ENCODE measurements around the gene SLC5A9. TPM values are rescaled to one million over a fixed set of nuclear protein-coding genes. Genes with fewer than 3 reads are reported as not detected.

The SLC5A9 gene
- total RNA-seq, 1 donor from 2014 or later, result 7.2 TPM

DNA sequence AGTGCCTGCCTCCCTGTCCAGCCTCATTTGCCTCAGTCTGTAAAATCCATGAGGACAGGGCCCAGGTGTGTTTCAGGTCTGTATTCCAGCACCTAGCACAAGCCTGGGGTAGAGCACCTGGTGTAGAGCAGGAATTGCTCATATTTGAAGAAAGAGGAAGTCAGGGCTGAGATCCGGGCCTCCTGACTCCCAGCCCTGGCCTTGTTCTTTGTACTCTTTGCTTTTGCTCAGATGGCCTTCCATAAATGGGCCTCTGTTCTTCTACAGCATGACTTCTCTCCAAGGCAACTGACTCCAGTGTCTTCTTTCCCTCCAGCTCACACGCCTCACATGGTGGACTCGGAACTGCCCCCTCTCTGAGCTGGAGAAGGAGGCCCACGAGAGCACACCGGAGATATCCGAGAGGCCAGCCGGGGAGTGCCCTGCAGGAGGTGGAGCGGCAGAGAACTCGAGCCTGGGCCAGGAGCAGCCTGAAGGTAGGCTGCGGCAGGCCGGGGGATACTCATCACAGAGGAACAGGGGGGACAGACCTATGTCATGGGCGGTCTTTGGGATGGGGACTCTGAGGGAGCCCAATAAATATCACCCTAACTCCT is 19.7 kb downstream of the SLC5A9 start:
- H3K4me3 Mint-ChIP-seq (ENCODE audit: low read depth), result no peak overlapping the region
- H3K4me1 Mint-ChIP-seq (ENCODE audit: low read depth), result no peaks in the 10 kb centered on the region
- TF ChIP-seq, protein P1, sequence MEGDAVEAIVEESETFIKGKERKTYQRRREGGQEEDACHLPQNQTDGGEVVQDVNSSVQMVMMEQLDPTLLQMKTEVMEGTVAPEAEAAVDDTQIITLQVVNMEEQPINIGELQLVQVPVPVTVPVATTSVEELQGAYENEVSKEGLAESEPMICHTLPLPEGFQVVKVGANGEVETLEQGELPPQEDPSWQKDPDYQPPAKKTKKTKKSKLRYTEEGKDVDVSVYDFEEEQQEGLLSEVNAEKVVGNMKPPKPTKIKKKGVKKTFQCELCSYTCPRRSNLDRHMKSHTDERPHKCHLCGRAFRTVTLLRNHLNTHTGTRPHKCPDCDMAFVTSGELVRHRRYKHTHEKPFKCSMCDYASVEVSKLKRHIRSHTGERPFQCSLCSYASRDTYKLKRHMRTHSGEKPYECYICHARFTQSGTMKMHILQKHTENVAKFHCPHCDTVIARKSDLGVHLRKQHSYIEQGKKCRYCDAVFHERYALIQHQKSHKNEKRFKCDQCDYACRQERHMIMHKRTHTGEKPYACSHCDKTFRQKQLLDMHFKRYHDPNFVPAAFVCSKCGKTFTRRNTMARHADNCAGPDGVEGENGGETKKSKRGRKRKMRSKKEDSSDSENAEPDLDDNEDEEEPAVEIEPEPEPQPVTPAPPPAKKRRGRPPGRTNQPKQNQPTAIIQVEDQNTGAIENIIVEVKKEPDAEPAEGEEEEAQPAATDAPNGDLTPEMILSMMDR (IDR thresholded peaks at IDR 0.05; ENCODE audit: unreplicated experiment), result no peak
- no peaks in the 10 kb centered on the region for H3K9me3 Mint-ChIP-seq (ENCODE audit: low read depth)
- H3K27me3 Mint-ChIP-seq, result no peaks in the 10 kb centered on the region
- DNase-seq (ENCODE audit: low spot score, unreplicated experiment), result no peak
- no peak overlapping the region for H3K27ac Mint-ChIP-seq
- peaks cover 1% of the 10 kb centered on the region for H3K36me3 Mint-ChIP-seq (ENCODE audit: insufficient read depth)

DNA sequence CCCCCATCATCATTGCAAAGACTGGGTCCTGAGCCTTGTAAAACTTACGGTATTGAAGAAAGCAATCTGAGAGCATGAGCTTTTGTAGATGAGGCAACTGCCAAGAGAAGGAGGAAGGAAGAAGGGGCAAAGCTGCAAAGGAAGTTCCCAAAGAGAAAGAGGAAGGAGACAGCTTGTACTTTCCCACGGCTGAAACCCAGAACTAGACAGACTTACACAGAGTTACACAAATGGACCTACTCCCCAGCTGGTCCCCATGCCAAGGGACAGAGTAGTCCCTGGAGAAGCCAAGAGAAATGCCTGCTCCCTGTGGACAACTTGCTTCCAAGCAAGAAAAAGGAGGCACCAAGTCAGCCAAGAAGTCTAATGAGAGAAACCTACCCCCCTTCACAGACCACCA is 22.6 kb downstream of the SLC5A9 start:
- Mint-ChIP-seq H3K27ac (no peak overlapping the region), H3K27me3 (no peaks in the 10 kb centered on the region), H3K4me1 (ENCODE audit: low read depth) (no peaks in the 10 kb centered on the region), H3K36me3 (ENCODE audit: insufficient read depth) (peaks cover 3% of the 10 kb centered on the region), H3K9me3 (ENCODE audit: low read depth) (no peaks in the 10 kb centered on the region), H3K4me3 (ENCODE audit: low read depth) (no peak overlapping the region)
- TF ChIP-seq, protein P1 (IDR thresholded peaks at IDR 0.05; ENCODE audit: unreplicated experiment), result no peak
- DNase-seq (ENCODE audit: low spot score, unreplicated experiment), result no peak

DNA sequence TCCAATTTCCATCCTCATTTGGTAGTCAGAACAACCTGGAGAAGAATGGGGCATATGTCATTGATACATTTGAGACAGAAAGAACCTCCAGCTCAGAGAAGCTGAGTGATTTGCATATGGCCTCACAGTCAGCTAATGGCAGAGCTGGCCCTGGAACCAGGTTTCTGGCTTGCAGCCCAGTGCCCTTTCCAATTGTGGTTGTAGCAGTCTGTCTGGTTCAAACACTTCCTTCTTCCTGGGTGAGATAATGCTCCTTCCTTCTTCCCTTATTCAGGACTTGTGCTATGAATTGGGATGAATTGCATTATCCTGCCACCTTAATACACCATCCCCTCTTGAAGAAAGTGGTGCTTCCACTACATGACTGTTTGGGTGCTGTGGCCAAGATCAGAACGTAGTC is 24.2 kb downstream of the SLC5A9 start:
- Mint-ChIP-seq H3K9me3 (ENCODE audit: low read depth) (no peaks in the 10 kb centered on the region), H3K4me1 (ENCODE audit: low read depth) (no peaks in the 10 kb centered on the region), H3K36me3 (ENCODE audit: insufficient read depth) (peaks cover 2% of the 10 kb centered on the region), H3K27ac (no peak overlapping the region), H3K4me3 (ENCODE audit: low read depth) (no peak overlapping the region), H3K27me3 (no peaks in the 10 kb centered on the region)
- TF ChIP-seq, protein P1 (IDR thresholded peaks at IDR 0.05; ENCODE audit: unreplicated experiment), result no peak
- DNase-seq (ENCODE audit: low spot score, unreplicated experiment), result no peak

DNA sequence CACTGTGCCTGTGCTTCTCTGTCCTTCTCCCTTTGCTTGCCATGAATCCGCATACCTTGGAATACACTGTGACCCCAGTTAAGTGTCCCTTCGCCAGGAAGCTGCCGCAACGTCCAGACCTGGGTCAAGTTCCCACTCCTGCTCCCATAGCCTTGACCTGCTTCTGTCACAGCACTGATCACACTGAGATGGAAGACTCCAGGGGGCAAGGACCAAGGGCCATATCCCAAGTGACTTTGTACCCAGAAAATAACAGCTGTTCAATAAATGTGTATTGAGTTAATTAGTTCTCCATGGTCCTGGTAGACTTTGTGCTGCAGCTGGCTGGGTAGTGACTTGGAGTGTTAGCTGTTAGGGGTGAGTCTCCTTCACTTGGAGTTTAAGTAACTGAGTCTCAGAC is 25.8 kb downstream of the SLC5A9 start:
- H3K4me3 Mint-ChIP-seq (ENCODE audit: low read depth), result no peak overlapping the region
- H3K27ac Mint-ChIP-seq, result no peak overlapping the region
- TF ChIP-seq, protein P1 (IDR thresholded peaks at IDR 0.05; ENCODE audit: unreplicated experiment), result no peak
- no peaks in the 10 kb centered on the region for H3K27me3 Mint-ChIP-seq
- peaks cover 2% of the 10 kb centered on the region for H3K36me3 Mint-ChIP-seq (ENCODE audit: insufficient read depth)
- H3K4me1 Mint-ChIP-seq (ENCODE audit: low read depth), result no peaks in the 10 kb centered on the region
- H3K9me3 Mint-ChIP-seq (ENCODE audit: low read depth), result no peaks in the 10 kb centered on the region
- no peak for DNase-seq (ENCODE audit: low spot score, unreplicated experiment)

DNA sequence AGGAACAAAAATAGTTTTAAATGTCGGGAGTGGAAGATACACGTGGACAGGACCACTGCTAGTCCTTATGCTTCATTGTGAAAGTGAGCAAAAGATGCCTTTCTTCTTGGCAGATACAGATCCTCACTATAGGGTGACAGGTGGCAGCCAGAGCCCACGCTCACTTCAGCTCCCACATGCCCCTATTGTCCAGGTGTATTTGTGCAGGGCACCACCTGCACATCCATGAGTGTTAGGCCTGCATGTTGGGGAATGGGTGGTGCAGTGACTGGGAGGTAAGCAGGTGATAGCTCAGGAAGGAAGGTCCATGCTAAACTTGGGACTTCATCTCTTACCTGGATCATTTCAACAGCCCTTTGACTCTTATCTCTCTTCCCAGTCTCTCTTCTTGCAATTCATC is 27.4 kb downstream of the SLC5A9 start:
- TF ChIP-seq, protein P1 (IDR thresholded peaks at IDR 0.05; ENCODE audit: unreplicated experiment), result peak; percentile 30
- DNase-seq (ENCODE audit: low spot score, unreplicated experiment), result no peak
- Mint-ChIP-seq H3K27me3 (no peaks in the 10 kb centered on the region), H3K36me3 (ENCODE audit: insufficient read depth) (peaks cover 2% of the 10 kb centered on the region), H3K4me1 (ENCODE audit: low read depth) (no peaks in the 10 kb centered on the region), H3K4me3 (ENCODE audit: low read depth) (no peak overlapping the region), H3K9me3 (ENCODE audit: low read depth) (no peaks in the 10 kb centered on the region), H3K27ac (no peak overlapping the region)

Measured in progenitor cell of endocrine pancreas (in vitro differentiated cells).